Measurements from ENCODE around the gene RBM10. TPM values are rescaled to one million over a fixed set of nuclear protein-coding genes. Genes with fewer than 3 reads are reported as not detected.

RBM10 gene
- total RNA-seq, 120 experiments from 2014 or later, result 25.1 to 47.6 (median 36.8) TPM

Other genes starting within 250 kb of the RBM10 start
- gene JADE3, start 232.8 kb upstream of the RBM10 start, total RNA-seq, result 10 to 100 TPM in 8 of 120 experiments, 1 to 10 TPM in 112; 2.4 to 14.1 (median 5.5) TPM
- gene RGN, start 66.8 kb upstream of the RBM10 start, total RNA-seq, result 10 to 100 TPM; 15.1 to 39.4 (median 24.7) TPM
- gene NDUFB11, start 519 bp upstream of the RBM10 start, total RNA-seq, result 10 to 100 TPM; 40.8 to 88.5 (median 65.6) TPM
- gene UBA1, start 48.6 kb downstream of the RBM10 start, total RNA-seq, result 100 to 1,000 TPM; 186 to 279 (median 239) TPM
- 100 to 1,000 TPM in 118 of 120 experiments, 10 to 100 TPM in 2; 81.5 to 187 (median 132) TPM for gene CDK16, start 73.5 kb downstream of the RBM10 start, total RNA-seq
- gene USP11, start 87.8 kb downstream of the RBM10 start, total RNA-seq, result 100 to 1,000 TPM; 162 to 456 (median 351) TPM
- gene ZNF157, start 225.4 kb downstream of the RBM10 start, total RNA-seq, result 1 to 10 TPM; 1.3 to 4.3 (median 2.6) TPM